Suprapubic skin (tissue), 3 donors: ENCODE data around the gene MICU1.

ENCODE experiments used
- CTCF ChIP-seq, 2 donors: fragments of 200-600 bp in 1 of 2; fragments of 450-650 bp in 1 of 2; sonication (generic) in 1 of 2; IDR thresholded peaks; one replicate each; pipeline ENCODE4 v1.5.1; 2016 to 2019; ENCODE audit warnings: antibody characterized with exemption in 2 of 2, mild to moderate bottlenecking in 1 of 2, moderate library complexity in 1 of 2
- POLR2A ChIP-seq, 2 donors: fragments of 450-650 bp; IDR thresholded peaks; one replicate each; pipeline ENCODE4 v1.6.1; 2017; ENCODE audit warnings: antibody characterized with exemption in 2 of 2, mild to moderate bottlenecking in 2 of 2, moderate library complexity in 2 of 2

GRCh38 chr10:72509941-72510340 lies 115.9 kb downstream of the MICU1 start:
- TF ChIP-seq CTCF (IDR thresholded peaks at IDR 0.05) (no peak), POLR2A (IDR thresholded peaks at IDR 0.05) (no peak)
